GM18508 (cell line): Measurements from ENCODE around the gene ADGRF3.
"Not testable (repeated sequence)": the region's sequence is repeated elsewhere in the genome, so short reads cannot be mapped to it uniquely, and the experiment has no call there.

Experiments used
- ATAC-seq: cut with Tn5 transposase; IDR thresholded peaks from one replicate; pipeline ENCODE4 v1.9.1; 2021; ENCODE audit warnings: moderate number of reproducible peaks; ENCODE audit not compliant: insufficient read depth, unreplicated experiment

The ADGRF3 gene

GRCh38 chr2:26325851-26326250, 20.7 kb downstream of the ADGRF3 start:
- no peak for ATAC-seq

GRCh38 chr2:26324903-26325302, 21.7 kb downstream of the ADGRF3 start:
- ATAC-seq: no peak

- ATAC-seq: not testable (repeated sequence)
Observed at GRCh38 chr2:26324479-26324878, 22.1 kb downstream of the ADGRF3 start.

GRCh38 chr2:26318950-26319349, 27.6 kb downstream of the ADGRF3 start:
- ATAC-seq: no peak

- ATAC-seq: no peak
Observed at GRCh38 chr2:26317377-26318105, 29.0 kb downstream of the ADGRF3 start.

- no peak for ATAC-seq
Observed at GRCh38 chr2:26316845-26317244, 29.7 kb downstream of the ADGRF3 start.

GRCh38 chr2:26316041-26316440, 30.5 kb downstream of the ADGRF3 start:
- ATAC-seq: no peak

- ATAC-seq: no peak
Observed at GRCh38 chr2:26314243-26314642, 32.3 kb downstream of the ADGRF3 start.

GRCh38 chr2:26313446-26313845, 33.1 kb downstream of the ADGRF3 start:
- no peak for ATAC-seq

GRCh38 chr2:26312471-26312870, 34.1 kb downstream of the ADGRF3 start:
- no peak for ATAC-seq

GRCh38 chr2:26309921-26310320, 36.7 kb downstream of the ADGRF3 start:
- no peak for ATAC-seq

- ATAC-seq: no peak
Observed at GRCh38 chr2:26305540-26305939, 41.0 kb downstream of the ADGRF3 start.

GRCh38 chr2:26305094-26305493, 41.5 kb downstream of the ADGRF3 start:
- ATAC-seq: not testable (repeated sequence)

GRCh38 chr2:26302846-26303245, 43.7 kb downstream of the ADGRF3 start:
- no peak for ATAC-seq

GRCh38 chr2:26300234-26300925, 46.2 kb downstream of the ADGRF3 start:
- ATAC-seq: no peak

- ATAC-seq: no peak
Observed at GRCh38 chr2:26299471-26300101, 47.0 kb downstream of the ADGRF3 start.

GRCh38 chr2:26298638-26299393, 47.8 kb downstream of the ADGRF3 start:
- no peak for ATAC-seq

GRCh38 chr2:26298286-26298637, 48.3 kb downstream of the ADGRF3 start:
- ATAC-seq: no peak

- no peak for ATAC-seq
Observed at GRCh38 chr2:26297061-26297460, 49.5 kb downstream of the ADGRF3 start.

- ATAC-seq: no peak
Observed at GRCh38 chr2:26295511-26295910, 51.1 kb downstream of the ADGRF3 start.

- ATAC-seq: no peak
Observed at GRCh38 chr2:26292646-26293045, 53.9 kb downstream of the ADGRF3 start.
